WTC11 (cell line): ENCODE data around the gene GSTP1. TPM values are rescaled to one million over a fixed set of nuclear protein-coding genes. Genes with fewer than 3 reads are reported as not detected.

ENCODE experiments used
- AR ChIP-seq: fragments of 250-450 bp; sonication (Bioruptor Pico); IDR thresholded peaks from 2 replicates; pipeline ENCODE4 v1.9.0; 2021; ENCODE audit warnings: mild to moderate bottlenecking
- ATF1 ChIP-seq: sonication (generic); formaldehyde crosslinking; IDR thresholded peaks from 2 replicates; pipeline ENCODE4 v1.8.1; 2023; ENCODE audit warnings: mild to moderate bottlenecking, moderate library complexity, missing genetic modification reagents
- ELF4 ChIP-seq: sonication (generic); formaldehyde crosslinking; IDR thresholded peaks from 2 replicates; pipeline ENCODE4 v1.8.1; 2022; ENCODE audit warnings: low read depth, mild to moderate bottlenecking, moderate library complexity, missing genetic modification reagents
- FOXP1 ChIP-seq: sonication (generic); formaldehyde crosslinking; IDR thresholded peaks from 2 replicates; pipeline ENCODE4 v1.8.0; 2022; ENCODE audit warnings: missing genetic modification reagents, mild to moderate bottlenecking, moderate library complexity, borderline replicate concordance
- IRF1 ChIP-seq: sonication (generic); formaldehyde crosslinking; IDR thresholded peaks from 2 replicates; pipeline ENCODE4 v1.8.0; 2023; ENCODE audit warnings: missing genetic modification reagents
- MAX ChIP-seq: sonication (generic); formaldehyde crosslinking; IDR thresholded peaks from 2 replicates; pipeline ENCODE4 v1.8.0; 2022; ENCODE audit warnings: mild to moderate bottlenecking, missing genetic modification reagents
- OVOL2 ChIP-seq: fragments of 250-450 bp; sonication (Bioruptor Pico); IDR thresholded peaks from 2 replicates; pipeline ENCODE4 v1.9.0; 2021; ENCODE audit warnings: mild to moderate bottlenecking, borderline replicate concordance
- SMAD3 ChIP-seq: sonication (generic); formaldehyde crosslinking; IDR thresholded peaks from 2 replicates; pipeline ENCODE4 v1.8.0; 2022; ENCODE audit warnings: missing genetic modification reagents, mild to moderate bottlenecking, borderline replicate concordance
- SP1 ChIP-seq: sonication (generic); formaldehyde crosslinking; conservative IDR thresholded peaks from 2 replicates; pipeline ENCODE4 v1.8.1; 2022; ENCODE audit warnings: missing genetic modification reagents
- STAT6 ChIP-seq: sonication (generic); formaldehyde crosslinking; conservative IDR thresholded peaks from 2 replicates; pipeline ENCODE4 v1.8.1; 2023; ENCODE audit warnings: mild to moderate bottlenecking, low read depth, missing genetic modification reagents, moderate library complexity
- TCF7 ChIP-seq: sonication (generic); formaldehyde crosslinking; IDR thresholded peaks from 2 replicates; pipeline ENCODE4 v1.8.0; 2022; ENCODE audit warnings: mild to moderate bottlenecking, low read depth, missing genetic modification reagents, moderate library complexity
- TP53 ChIP-seq: sonication (generic); formaldehyde crosslinking; IDR thresholded peaks from 2 replicates; pipeline ENCODE4 v1.8.1; 2023; ENCODE audit warnings: mild to moderate bottlenecking, missing genetic modification reagents
- USF1 ChIP-seq: sonication (generic); formaldehyde crosslinking; IDR thresholded peaks from 2 replicates; pipeline ENCODE4 v1.8.0; 2022; ENCODE audit warnings: mild to moderate bottlenecking, missing genetic modification reagents
- ZBTB21 ChIP-seq: sonication (generic); formaldehyde crosslinking; IDR thresholded peaks from 2 replicates; pipeline ENCODE4 v1.8.1; 2023; ENCODE audit warnings: mild to moderate bottlenecking, missing genetic modification reagents, borderline replicate concordance
- ZBTB43 ChIP-seq: sonication (generic); formaldehyde crosslinking; IDR thresholded peaks from 2 replicates; pipeline ENCODE4 v1.8.1; 2023; ENCODE audit warnings: mild to moderate bottlenecking, missing genetic modification reagents
- ZNF425 ChIP-seq: fragments of 250-450 bp; sonication (Bioruptor Pico); conservative IDR thresholded peaks from 2 replicates; pipeline ENCODE4 v1.9.0; 2021; ENCODE audit warnings: mild to moderate bottlenecking
- ZNF532 ChIP-seq: fragments of 250-450 bp; sonication (Bioruptor Pico); IDR thresholded peaks from 2 replicates; pipeline ENCODE4 v1.9.0; 2021; ENCODE audit warnings: mild to moderate bottlenecking, borderline replicate concordance
- total RNA-seq: library from RNA; stranded (reverse); gene quantifications from 3 replicates; pipeline ENCODE4 v1.2.3, GENCODE V29; 2021

The GSTP1 gene
- total RNA-seq, 1 experiment from 2014 or later, result 1,452 TPM

- TF ChIP-seq SP1 (peak; percentile 97), SMAD3 (no peak), TCF7 (CRISPR knock-in tag) (peak; percentile 55; the same call in 1 of the 2 replicates), AR (CRISPR knock-in tag) (no peak), ZNF532 (CRISPR knock-in tag) (no peak), MAX (CRISPR knock-in tag) (peak; percentile 60; the same call in 1 of the 2 replicates), IRF1 (CRISPR knock-in tag) (no peak), ATF1 (CRISPR knock-in tag) (peak; percentile 87; the same call in 1 of the 2 replicates), USF1 (CRISPR knock-in tag) (peak; percentile 59), OVOL2 (CRISPR knock-in tag) (no peak), TP53 (CRISPR knock-in tag) (no peak), ELF4 (CRISPR knock-in tag) (no peak), ZNF425 (CRISPR knock-in tag) (no peak), ZBTB21 (CRISPR knock-in tag) (peak; percentile 82; the same call in 1 of the 2 replicates), ZBTB43 (CRISPR knock-in tag) (no peak), STAT6 (CRISPR knock-in tag) (no peak), FOXP1 (CRISPR knock-in tag) (peak; percentile 60; the same call in 1 of the 2 replicates)
Observed at GRCh38 chr11:67606492-67607295, 23.1 kb downstream of the GSTP1 start, which contains the start of gene NDUFV1 (continued).
